ENCODE results near the gene UBE2I. TPM values are rescaled to one million over a fixed set of nuclear protein-coding genes. Genes with fewer than 3 reads are reported as not detected.

UBE2I gene
- total RNA-seq, 1 experiment from 2014 or later, result 71.3 TPM

GRCh38 chr16:1366712-1367299, 57.4 kb downstream of the UBE2I start:
- H3F3A ChIP-seq (ENCODE audit: low read length, unreplicated experiment), result no peaks in the 10 kb centered on the region
- BruUV-seq (replicated peaks), result no TSS peak
- H3K4me2 ChIP-seq (ENCODE audit: low read length), result no peak overlapping the region
- peaks cover 15% of the 10 kb centered on the region for H3K36me3 ChIP-seq (ENCODE audit: low read depth, low read length)
- no peaks in the 10 kb centered on the region for H4K20me1 ChIP-seq (ENCODE audit: low read length)
- no peak overlapping the region for H3K4me3 ChIP-seq (ENCODE audit: low read length)
- no peaks in the 10 kb centered on the region for H3K4me1 ChIP-seq (ENCODE audit: insufficient read depth, low read length)
- no peak overlapping the region for H3K9ac ChIP-seq (ENCODE audit: low read length)
- peaks cover 19% of the 10 kb centered on the region for H3K79me2 ChIP-seq (ENCODE audit: low read length)
- intact Hi-C loops (cut with micrococcal nuclease), result no loop called here
- no peak overlapping the region for H2AFZ ChIP-seq (ENCODE audit: low read length)
- no peak for ATAC-seq
- ChIA-PET POLR2A (ENCODE audit: unreplicated experiment) (no interaction called here), CTCF (no interaction called here)
- H3K9me2 ChIP-seq (replicated peaks; ENCODE audit: low read length), result no peaks in the 10 kb centered on the region
- H3K27ac ChIP-seq (ENCODE audit: low read length), result no peak overlapping the region
- H3K9me3 ChIP-seq (ENCODE audit: low read length), result no peaks in the 10 kb centered on the region
- TF ChIP-seq EZH2phosphoT487 (IDR thresholded peaks at IDR 0.05; ENCODE audit: borderline replicate concordance, low read length) (no peak), CTCF (conservative IDR thresholded peaks at IDR 0.05; ENCODE audit: low read depth, low read length) (no peak), EZH2 (IDR thresholded peaks at IDR 0.05; ENCODE audit: low read length, unreplicated experiment) (no peak)
- DNase-seq, result no peak
- H3K27me3 ChIP-seq (ENCODE audit: low read length), result no peaks in the 10 kb centered on the region

DNA sequence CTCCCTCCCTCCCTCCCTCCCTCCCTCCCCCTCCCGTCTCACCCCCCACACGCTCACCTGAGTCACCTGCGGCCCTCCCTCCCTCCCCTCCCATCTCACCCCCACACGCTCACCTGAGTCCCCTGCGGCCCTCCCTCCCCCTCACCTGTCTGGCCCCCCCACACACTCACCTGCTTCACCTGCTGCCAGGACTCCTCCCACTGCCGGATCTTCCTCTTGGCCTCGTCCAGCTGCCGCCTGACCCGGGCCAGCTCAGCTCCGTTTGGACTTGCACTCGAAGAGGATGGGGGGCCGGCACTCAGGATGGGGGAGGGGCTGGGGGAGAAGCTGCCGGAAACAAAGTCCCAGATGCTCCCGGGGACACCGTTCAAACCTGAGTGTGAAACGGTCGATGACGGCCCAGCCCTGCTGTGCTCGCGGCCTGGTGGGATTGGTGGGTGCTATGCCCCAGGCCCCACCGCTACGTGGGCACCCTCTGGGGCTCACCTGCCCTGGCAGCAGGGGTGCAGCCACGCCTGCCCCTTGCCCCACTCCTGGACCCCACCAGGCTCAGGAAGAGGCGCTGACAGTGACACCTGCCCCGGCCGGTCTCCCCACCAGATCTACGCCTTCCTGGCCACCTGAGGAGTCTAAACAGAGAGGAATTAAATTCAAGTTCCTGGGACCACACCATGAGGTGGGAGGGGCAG, 58.2 kb downstream of the UBE2I start:
- Histone ChIP-seq H3K9ac (ENCODE audit: low read length) (no peak overlapping the region), H2AFZ (ENCODE audit: low read length) (no peak overlapping the region), H3K79me2 (ENCODE audit: low read length) (peaks cover 11% of the 10 kb centered on the region), H3K4me2 (ENCODE audit: low read length) (no peak overlapping the region), H3K27me3 (ENCODE audit: low read length) (no peaks in the 10 kb centered on the region), H3F3A (ENCODE audit: low read length, unreplicated experiment) (no peaks in the 10 kb centered on the region), H3K4me3 (ENCODE audit: low read length) (no peak overlapping the region), H3K9me3 (ENCODE audit: low read length) (no peaks in the 10 kb centered on the region), H3K36me3 (ENCODE audit: low read depth, low read length) (peaks cover 14% of the 10 kb centered on the region), H3K27ac (ENCODE audit: low read length) (no peak overlapping the region), H3K9me2 (replicated peaks; ENCODE audit: low read length) (no peaks in the 10 kb centered on the region), H4K20me1 (ENCODE audit: low read length) (no peaks in the 10 kb centered on the region), H3K4me1 (ENCODE audit: insufficient read depth, low read length) (no peaks in the 10 kb centered on the region)
- TF ChIP-seq EZH2 (IDR thresholded peaks at IDR 0.05; ENCODE audit: low read length, unreplicated experiment), result no peak
- TF ChIP-seq EZH2phosphoT487 (IDR thresholded peaks at IDR 0.05; ENCODE audit: borderline replicate concordance, low read length), result no peak
- TF ChIP-seq CTCF (conservative IDR thresholded peaks at IDR 0.05; ENCODE audit: low read depth, low read length), result no peak
- ChIA-PET POLR2A (ENCODE audit: unreplicated experiment) (no interaction called here), CTCF (no interaction called here)
- intact Hi-C loops (cut with micrococcal nuclease), result no loop called here
- ATAC-seq (no peak), DNase-seq (no peak)
- BruUV-seq (replicated peaks), result no TSS peak

Measured in PC-3 (cell line).